Upper lobe of right lung (tissue), 1 donor: ENCODE results near the gene SHOC2. TPM values are rescaled to one million over a fixed set of nuclear protein-coding genes. Genes with fewer than 3 reads are reported as not detected.

Experiments used
- ATAC-seq: fragments of 200-7000 bp; cut with Tn5 transposase; one replicate; pipeline ENCODE4 v1.9.1; 2020; ENCODE audit warnings: mild to moderate bottlenecking, moderate library complexity
- DNase-seq: peaks from one replicate; pipeline ENCODE4 v3.0.0-alpha.2; 2020
- H3K27ac ChIP-seq: fragments of 200-600 bp; one replicate; pipeline ENCODE4 v1.8.0; 2022
- H3K27me3 ChIP-seq: fragments of 200-600 bp; one replicate; pipeline ENCODE4 v1.8.0; 2022; ENCODE audit warnings: mild to moderate bottlenecking
- H3K36me3 ChIP-seq: fragments of 200-600 bp; one replicate; pipeline ENCODE4 v1.8.0; 2022
- H3K4me1 ChIP-seq: fragments of 200-600 bp; one replicate; pipeline ENCODE4 v1.8.0; 2022
- H3K4me3 ChIP-seq: fragments of 200-600 bp; one replicate; pipeline ENCODE4 v1.8.0; 2022; ENCODE audit warnings: mild to moderate bottlenecking
- H3K9me3 ChIP-seq: fragments of 200-600 bp; one replicate; pipeline ENCODE4 v1.8.0; 2022
- CTCF ChIP-seq: fragments of 200-600 bp; IDR thresholded peaks from one replicate; pipeline ENCODE4 v1.8.0; 2022; ENCODE audit warnings: antibody characterized with exemption
- intact Hi-C: fragments of 100-400 bp; cut with DNase I; formaldehyde crosslinking; loops from one replicate; pipeline ENCODE4 v1.11.0; 2022
- total RNA-seq: library from RNA; stranded (reverse); fragmentation: NEBNext Ultra II Directional; extraction: Animal tissue kit (Norgen Biotek cat#: 25700); gene quantifications from one replicate; pipeline ENCODE4 v1.2.1, GENCODE V29; 2021
- donor health status: DM: no; HTN: yes; CAD: no; lungs with severe emphysema.

Gene SHOC2
- total RNA-seq, 1 donor from 2014 or later = 58.4 TPM

GRCh38 chr10:110901954-110902819 is 17.2 kb upstream of the SHOC2 start:
- Histone ChIP-seq H3K27me3 (no peaks in the 10 kb centered on the region), H3K27ac (no peak overlapping the region), H3K36me3 (peaks cover 50% of the 10 kb centered on the region), H3K4me3 (no peak overlapping the region), H3K9me3 (no peaks in the 10 kb centered on the region), H3K4me1 (no peaks in the 10 kb centered on the region)
- intact Hi-C loops = no loop called here
- no peak for TF ChIP-seq CTCF
- DNase-seq = no peak
- no peak for ATAC-seq

- H3K36me3 ChIP-seq = peaks cover 41% of the 10 kb centered on the region
- DNase-seq (no peak), ATAC-seq (no peak)
- no peaks in the 10 kb centered on the region for H3K27me3 ChIP-seq
- no peaks in the 10 kb centered on the region for H3K4me1 ChIP-seq
- intact Hi-C loops = no loop called here
- no peak for TF ChIP-seq CTCF
- no peak overlapping the region for H3K4me3 ChIP-seq
- H3K9me3 ChIP-seq = no peaks in the 10 kb centered on the region
- H3K27ac ChIP-seq = no peak overlapping the region
Observed at GRCh38 chr10:110903280-110904278, 15.8 kb upstream of the SHOC2 start.

- no peak for TF ChIP-seq CTCF
- Histone ChIP-seq H3K36me3 (peaks cover 4% of the 10 kb centered on the region), H3K27ac (no peak overlapping the region), H3K9me3 (no peaks in the 10 kb centered on the region), H3K4me1 (no peaks in the 10 kb centered on the region), H3K4me3 (no peak overlapping the region), H3K27me3 (no peaks in the 10 kb centered on the region)
- DNase-seq = no peak
- no peak for ATAC-seq
- intact Hi-C loops = no loop called here
Observed at GRCh38 chr10:110910138-110910537, 9.3 kb upstream of the SHOC2 start.

- no peaks in the 10 kb centered on the region for H3K4me1 ChIP-seq
- no peak for DNase-seq
- intact Hi-C loops = no loop called here
- no peak overlapping the region for H3K4me3 ChIP-seq
- ATAC-seq = no peak
- no peak for TF ChIP-seq CTCF
- peaks cover 4% of the 10 kb centered on the region for H3K36me3 ChIP-seq
- no peak overlapping the region for H3K27ac ChIP-seq
- no peaks in the 10 kb centered on the region for H3K9me3 ChIP-seq
- H3K27me3 ChIP-seq = no peaks in the 10 kb centered on the region
Observed at GRCh38 chr10:110912374-110912773, 7.0 kb upstream of the SHOC2 start.

- Histone ChIP-seq H3K9me3 (no peaks in the 10 kb centered on the region), H3K4me1 (peaks cover 7% of the 10 kb centered on the region), H3K27me3 (no peaks in the 10 kb centered on the region), H3K36me3 (peaks cover 4% of the 10 kb centered on the region), H3K4me3 (no peak overlapping the region), H3K27ac (no peak overlapping the region)
- intact Hi-C loops = no loop called here
- no peak for ATAC-seq
- TF ChIP-seq CTCF = no peak
- DNase-seq = no peak
Observed at GRCh38 chr10:110914431-110914830, 5.0 kb upstream of the SHOC2 start.
